GM19239 (cell line): Measurements from ENCODE around the gene CDC37L1.

Experiments used
- DNase-seq: peaks from one replicate; pipeline ENCODE4 v3.0.0; 2011; ENCODE audit warnings: low spot score; ENCODE audit not compliant: insufficient read length
- FAIRE-seq: peaks from 2 replicates; lab custom pipeline; 2011; peaks lifted over from hg19 to GRCh38; lab: Jason Lieb, UNC

Gene CDC37L1

DNA sequence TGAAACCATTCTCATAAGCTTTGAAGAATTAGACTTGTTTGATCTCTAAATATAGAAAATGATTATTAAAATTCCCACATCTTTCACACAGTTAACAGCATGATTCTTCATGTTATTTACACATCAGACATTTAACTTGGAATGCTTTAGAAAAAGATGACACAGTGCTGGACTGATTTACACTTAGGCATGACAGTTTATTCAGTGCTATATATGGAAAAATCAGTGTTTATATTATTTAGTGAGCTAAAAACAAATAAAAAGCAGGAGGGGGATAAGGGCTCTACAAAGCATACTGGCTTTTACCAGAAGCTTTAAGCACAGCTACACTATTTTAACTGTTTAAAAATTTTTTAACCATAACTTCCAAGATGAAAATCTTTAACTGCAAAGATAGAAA, 30.0 kb downstream of the CDC37L1 start:
- DNase-seq (no peak), FAIRE-seq (no peak)

DNA sequence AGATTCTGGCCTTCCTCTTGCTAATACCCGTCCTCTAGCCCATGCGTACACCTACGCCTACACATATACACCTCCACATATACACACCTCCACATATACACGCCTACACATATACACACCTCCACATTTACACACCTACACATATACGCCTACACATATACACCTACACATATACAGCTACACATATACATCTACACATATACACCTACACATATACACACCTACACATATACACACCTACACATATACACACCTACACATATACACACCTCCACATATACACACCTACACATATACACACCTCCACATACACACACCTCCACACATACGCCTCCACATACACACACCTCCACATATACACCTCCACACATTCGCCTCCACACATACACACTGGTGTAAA, 34.5 kb downstream of the CDC37L1 start:
- DNase-seq (no peak), FAIRE-seq (no peak)

DNA sequence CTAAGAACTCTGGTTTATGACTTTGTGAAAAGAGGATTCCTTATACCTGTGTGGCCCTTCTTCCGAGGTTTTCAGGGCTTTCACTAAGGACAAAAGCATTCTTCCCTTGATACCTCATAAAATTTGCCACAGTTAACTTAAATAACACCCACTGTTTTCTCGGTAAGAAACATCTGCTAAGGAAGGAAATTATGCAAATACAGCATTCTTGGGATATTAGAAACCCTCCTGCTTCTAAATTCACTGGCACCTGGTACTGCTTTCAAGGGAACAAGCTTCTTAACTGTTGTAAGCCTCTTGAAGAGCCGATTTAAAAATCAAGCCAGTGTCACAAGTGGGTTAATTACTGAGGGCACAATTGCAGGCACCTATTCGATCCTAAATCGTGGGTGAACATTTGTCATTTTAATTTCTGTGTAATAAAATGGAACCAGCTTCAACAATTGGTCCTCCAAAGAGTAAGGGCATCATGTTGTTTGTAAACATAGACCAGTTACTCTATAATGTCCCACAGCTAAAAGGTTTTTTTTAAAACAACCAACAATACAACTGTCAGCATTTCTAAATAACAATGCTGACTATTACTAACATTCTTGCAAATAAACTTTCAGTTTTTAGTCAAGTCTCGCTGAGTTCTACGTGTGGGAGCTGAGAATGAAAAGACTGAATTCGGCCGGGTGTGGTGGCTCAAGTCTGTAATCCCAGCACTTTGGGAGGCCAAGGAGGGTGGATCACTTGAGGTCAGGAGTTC, 35.1 kb downstream of the CDC37L1 start:
- FAIRE-seq (no peak), DNase-seq (no peak)

DNA sequence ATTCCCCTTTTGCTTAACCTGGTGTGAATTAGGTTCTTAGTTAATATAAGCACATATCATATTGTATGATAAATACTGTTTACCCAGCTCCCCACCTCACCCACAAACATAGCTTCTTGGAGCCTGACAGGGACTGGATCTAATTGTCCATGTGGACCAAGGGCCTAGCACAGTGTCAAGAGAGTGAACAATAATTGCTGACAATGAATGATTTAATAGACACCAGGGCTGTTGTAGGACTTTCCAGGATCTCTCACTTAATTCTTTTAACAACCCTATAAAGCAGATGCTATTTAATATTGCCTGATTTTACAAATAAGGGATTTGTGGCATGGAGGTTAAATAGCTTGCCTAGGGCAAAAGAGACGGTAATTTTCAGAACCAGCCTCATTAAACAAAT, 36.8 kb downstream of the CDC37L1 start:
- FAIRE-seq, result no peak
- DNase-seq, result no peak

DNA sequence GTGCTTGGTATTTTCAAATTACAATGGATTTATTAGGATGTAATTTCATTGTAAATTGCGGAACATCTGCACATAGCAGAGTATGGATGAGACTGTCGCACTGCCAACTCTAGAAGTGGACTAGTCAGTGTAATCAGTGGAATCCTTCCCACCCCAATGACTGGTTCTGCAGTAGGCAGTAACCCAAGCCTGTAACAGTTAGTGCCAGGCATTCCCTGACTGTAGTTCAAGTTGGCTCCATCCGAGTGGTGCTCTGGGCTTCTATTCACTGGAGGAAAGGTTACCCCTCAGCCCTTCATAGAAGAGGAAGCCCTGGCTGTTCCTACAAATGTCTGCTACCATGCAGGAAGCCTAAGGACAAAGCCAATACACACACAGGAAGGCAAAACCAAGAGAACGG, 38.4 kb downstream of the CDC37L1 start:
- FAIRE-seq (no peak), DNase-seq (no peak)

DNA sequence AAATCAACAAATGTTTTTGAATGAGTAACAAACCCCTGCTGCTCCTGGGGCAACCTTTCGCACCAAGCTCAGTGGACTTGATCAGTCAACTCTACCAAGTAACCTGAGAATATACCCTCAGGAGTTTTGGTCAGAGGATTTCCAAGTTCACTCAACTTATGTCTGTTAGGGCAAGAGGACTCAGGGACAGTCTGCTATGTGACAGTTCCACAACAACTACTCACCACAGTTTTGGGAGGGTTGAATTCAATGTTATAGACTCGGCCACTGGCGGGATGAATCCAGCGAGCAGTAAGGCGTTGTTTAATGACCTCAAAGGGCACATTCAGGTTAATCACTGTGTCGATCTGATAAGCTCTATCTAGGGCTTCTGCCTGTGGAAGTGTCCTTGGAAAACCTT, 39.5 kb downstream of the CDC37L1 start:
- DNase-seq, result no peak
- no peak for FAIRE-seq

DNA sequence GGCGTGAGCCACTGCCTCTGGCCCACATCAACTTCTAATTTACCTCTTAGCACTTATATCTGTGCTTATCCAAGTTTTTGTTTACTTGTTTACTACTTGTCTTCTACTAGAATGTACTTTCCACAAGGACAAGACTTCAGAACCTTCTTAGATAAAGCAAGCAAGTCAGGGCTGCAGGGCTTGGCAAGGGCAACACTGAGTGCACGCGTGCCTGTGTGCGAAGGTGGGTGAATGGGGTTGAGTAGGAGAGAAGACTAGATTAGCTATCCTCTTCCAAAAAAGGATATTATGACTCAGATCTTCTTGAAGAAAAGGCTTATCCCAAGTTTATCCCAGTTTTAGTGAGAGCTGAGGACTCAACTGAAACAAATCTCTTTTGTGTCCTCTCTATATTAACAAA, 42.4 kb downstream of the CDC37L1 start:
- no peak for DNase-seq
- FAIRE-seq, result no peak

DNA sequence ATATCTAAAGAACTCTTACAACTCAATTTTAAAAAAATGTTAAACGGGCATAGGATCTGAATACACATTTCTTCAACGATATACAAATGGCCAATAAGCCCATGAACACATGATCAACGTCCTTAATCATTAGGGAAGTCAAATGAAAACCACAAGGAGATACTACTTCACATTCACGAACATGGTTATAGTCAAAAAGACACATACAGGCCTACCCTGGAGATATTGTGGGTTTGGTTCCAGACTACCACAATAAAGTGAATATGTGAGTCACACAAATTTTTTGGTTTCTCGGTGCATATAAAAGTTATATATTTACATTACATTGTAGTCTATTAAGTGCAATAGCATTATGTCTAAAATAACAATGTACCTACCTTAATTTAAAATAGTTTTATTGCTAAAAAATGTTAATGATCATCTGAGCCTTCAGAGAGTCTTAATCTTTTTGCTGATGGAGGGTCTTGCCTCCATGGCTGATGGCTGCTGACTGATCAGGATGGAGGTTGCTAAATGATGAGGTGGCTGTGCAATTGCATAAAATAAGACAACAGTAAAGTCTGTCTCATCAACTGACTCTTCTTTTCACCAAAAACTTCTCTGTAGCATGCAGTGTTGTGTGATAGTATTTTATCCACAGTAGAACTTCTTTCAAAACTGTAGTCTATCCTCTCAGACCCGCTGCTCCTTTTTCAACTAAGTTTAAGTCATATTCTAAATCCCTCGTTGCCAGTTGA, 46.5 kb downstream of the CDC37L1 start:
- FAIRE-seq (no peak), DNase-seq (no peak)

DNA sequence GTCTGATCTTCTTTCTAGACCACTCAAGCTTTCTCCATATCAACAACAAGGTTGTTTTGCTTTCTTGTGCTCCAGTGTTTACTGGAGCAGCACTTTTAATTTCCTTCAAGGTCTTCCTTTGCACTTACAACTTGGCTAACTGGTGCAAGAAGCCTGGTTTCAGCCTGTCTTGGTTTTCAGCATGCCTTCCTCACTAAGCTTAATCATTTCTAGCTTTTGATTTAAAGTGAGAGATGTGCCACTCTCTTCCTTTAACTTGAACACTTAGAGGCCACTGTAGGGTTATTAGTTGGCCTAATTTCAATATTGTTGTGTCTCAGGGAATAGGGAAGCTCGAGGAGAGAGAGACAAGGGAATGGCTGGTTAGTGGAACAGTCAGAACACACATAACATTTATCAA, 48.2 kb downstream of the CDC37L1 start:
- FAIRE-seq (peak; percentile 66), DNase-seq (no peak)

DNA sequence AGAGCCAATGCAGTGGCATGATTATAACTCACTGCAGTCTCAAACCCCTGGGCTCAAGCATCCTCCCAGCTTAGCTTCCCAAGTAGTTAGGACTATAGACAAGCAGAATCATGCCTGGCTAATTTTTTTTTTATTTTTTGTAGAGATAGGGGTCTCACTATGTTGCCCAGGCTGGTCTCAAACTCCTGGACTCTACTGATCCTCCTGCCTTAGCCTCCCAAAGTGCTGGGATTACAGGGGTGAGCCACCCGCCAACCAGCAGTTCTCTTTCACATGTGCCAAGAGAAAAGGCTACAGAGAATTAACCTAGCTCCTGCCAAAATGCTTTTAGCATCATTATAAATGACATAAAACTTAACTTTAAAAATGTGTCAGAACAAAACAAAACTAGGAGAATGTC, 53.5 kb downstream of the CDC37L1 start:
- DNase-seq (no peak), FAIRE-seq (no peak)

DNA sequence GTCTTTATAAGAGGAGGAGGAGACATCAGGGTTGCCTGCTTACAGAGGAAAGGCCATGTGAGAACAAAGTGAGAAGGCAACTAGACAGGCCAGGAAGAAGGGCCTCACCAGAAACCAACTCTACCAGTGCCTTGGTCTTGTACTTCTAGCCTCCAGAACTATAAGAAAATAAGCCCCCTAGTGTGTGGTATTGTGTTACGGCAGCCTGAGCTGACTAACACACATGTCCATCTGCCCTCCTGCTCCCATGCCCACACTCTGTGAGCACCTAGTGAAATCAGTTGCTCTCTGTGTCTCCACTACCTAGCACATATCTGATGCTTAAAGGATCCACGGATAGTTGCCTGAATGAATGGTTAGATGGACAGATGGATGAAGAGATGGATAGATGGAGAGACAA, 54.8 kb downstream of the CDC37L1 start:
- FAIRE-seq (no peak), DNase-seq (no peak)

DNA sequence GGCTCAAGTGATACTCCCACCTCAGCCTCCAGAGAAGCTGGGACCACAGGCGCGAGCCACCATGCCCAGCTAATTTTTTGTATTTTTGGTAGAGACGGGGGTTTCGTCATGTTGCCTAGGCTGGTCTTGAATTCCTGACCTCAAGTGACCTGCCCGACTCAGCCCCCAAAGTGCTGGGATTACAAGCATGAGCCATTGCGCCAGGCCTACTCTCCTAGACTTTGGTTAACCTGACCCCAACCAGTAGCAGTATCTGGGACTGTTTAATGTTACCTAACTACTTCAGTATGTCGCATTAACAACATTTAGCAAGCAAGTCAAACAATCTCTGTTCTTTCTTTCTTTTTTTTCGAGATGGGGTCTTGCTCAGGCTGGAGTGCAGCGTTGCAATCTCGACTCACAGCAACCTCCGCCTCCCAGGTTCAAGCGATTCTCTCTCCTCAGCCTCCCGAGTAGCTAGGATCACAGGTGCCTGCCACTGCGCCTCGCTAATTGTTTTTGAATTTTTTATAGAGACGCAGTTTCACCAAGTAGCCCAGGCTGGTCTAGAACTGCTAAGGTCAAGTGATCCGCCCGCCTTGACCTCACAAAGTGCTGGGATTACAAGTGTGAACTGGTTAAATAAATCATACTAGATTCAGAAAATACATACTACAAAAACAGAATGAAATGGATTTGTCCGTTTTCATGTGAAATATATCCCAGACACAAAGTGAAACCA, 59.7 kb downstream of the CDC37L1 start:
- FAIRE-seq, result peak; percentile 18

DNA sequence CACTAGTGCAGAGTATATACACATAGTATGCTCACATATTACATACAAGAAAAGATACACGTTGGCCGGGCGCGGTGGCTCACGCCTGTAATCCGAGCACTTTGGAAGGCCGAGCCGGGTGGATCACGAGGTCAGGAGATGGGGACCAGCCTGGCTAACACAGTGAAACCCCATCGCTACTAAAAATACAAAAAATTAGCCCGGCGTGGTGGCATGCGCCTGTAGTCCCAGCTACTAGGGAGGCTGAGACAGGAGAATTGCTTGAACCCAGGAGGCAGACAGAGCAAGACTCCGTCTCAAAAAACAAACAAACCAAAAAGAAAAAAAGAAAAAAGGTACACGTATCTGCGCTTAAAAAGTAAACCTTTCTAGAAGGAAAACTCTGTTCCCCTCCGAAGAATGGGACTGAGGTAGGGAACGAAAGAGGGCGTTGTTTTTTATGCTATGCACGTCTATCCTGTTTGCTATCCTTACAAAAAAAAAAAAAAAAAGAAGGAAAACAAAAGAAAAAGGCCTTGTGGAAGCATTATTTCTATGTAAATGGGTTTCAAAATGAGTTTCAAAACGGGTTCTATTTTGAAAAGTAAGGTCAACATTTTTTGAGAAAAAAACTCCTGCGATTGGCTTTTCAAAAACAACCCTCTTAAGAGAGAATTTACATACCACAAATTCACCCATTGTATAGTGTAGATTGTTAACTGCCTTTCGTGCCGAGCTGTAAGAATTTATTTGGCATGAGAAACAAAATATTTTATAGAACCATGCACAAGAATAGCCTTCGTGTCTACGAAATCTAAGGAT, 60.4 kb downstream of the CDC37L1 start:
- DNase-seq (no peak), FAIRE-seq (peak; percentile 68)

More for the DNA sequence above, 59.7 kb downstream of the CDC37L1 start:
- DNase-seq, result no peak

DNA sequence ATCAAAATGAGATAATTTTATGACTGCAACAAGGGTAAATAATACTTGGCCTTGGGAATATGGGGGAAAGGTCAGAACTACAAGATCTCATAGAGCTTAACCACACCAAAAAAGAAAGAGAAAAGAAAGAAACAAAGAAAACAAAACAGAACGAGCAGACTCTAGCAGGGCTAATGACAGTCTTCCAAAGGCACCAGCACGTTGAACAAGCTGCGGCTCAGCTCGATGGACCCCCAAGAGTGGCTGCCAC, 60.9 kb downstream of the CDC37L1 start:
- FAIRE-seq (peak; percentile 69), DNase-seq (no peak)

DNA sequence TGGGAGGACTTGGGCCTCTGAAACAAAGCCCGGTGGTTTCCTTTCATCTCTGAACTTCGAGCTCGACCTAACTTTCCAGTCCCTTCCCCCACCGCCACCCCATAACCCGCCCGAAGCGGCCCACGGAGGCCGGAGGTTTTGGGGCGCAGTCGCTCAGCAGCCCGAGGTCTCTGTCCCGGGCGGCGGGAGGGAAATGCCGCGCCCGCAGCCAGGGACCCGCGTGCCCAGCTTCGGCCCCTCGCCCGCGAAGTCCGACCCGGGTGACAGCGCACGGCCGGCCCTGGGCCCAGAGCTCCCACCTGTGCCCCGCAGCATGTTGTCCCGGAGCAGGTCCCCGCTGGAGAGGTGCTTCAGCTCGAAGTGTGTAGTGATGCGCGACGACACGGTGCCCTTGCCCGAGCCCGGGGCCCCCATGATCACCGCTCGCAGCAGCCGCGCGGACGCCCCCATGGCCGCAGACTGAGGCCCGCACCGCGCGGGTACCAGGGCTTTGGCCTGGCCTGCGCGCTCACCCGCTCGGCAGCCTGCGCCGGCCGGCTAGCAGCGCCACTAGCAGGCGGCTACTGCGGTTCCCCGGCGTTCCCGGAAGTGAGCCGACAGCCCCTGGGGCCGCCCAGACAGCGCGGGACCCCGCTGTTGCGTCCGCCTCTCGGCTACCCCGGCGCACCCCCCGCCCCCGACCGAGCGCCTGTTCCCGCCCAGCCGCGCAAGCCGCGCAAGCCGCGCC, 61.4 kb downstream of the CDC37L1 start, which contains the start of gene AK3:
AK3 (minus strand) TSS at position 565 of the 727 bp plus-strand sequence; CDS start at position 450, 115 bp downstream.
- DNase-seq, result peak; percentile 87
- FAIRE-seq, result peak; percentile 79

DNA sequence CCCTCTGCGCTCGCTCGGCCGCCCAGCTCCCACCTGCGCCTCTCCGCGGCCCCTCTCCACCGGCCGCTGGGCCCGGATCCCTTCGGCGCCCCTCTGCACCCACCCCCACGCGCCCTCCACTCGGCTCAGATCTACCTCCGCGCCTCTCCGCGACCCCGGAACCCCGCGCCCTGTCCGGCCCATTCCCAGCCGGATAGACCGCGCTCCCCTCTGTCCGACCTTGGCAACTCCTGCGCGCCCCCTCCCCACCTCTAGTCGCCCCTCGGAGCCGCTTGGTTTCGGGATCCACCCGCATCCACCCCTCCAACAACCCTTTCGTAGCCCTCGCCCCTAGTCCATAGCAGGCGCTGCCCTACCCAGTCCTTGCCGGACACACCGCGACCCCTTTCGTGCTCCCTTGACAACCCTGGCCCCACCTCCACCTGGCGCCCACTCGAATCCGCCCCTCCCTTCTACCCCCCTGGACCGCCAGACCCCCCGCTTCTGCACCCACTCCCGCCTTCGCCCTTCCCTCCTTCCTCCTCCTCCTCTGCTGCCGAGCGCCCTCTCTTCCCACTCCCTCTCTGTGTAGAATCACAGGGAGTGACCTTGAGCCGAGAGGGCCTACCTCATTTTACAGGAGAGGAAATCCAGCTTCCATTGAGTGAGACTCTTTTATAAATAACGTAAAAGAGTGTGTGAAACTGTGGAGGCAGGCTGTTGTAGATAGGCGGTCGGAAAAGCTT, 62.2 kb downstream of the CDC37L1 start:
- FAIRE-seq (peak; percentile 73), DNase-seq (no peak)

DNA sequence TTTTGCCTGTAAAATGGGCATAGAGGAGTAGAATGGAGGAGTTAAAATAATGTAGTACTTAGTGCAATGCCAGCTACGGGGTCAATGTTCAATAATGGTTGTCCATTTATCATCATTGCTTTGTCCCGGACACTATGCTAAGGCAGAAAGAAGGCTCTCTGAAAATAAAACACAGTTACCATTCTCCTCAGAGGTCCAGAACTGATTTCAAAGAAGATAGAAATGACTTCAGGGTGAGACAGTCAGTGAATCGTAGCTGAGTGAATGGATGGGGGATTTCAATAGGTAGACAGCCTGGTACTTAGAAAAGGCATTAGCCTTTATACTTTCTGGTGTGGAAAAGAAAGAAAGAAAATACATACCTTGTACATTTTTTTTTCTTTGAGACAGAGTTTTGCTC, 62.9 kb downstream of the CDC37L1 start:
- no peak for DNase-seq
- FAIRE-seq, result no peak

DNA sequence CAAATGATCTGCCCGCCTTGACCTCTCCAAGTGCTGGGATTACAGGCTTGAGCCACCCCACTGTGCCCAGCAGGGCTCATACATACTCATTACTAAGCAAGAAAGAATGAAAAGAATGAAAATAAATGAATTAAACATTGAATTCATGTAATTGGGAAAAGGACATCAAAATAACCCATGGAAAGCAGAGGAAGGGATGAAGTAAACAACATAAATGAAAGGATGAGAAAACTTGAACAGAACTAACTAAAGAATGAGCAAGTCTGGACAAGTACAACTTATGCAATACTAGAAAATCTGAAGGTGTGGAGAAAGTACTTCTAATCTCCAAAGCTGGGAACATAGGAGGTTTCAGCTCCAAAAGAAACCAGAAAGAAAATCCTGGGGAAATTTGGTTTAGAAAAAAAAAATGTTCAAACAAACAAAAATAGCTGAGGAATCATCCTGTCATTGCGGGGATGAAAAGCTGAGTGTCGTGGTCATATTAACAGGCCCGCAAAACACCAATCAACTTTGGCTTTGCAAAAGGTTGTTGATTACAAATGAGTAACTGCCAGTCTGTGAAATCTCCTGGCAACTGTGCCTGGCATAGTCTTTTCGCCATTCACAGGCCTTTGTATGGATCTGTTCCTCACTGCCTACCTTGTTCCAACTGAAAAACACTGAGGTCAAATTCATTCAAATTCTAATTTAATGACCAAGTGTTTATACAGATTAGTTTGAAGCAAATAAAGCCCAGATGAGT, 63.9 kb downstream of the CDC37L1 start:
- FAIRE-seq, result no peak
- DNase-seq, result no peak
